C4-2B (cell line): ENCODE results near the gene LTBP1.

Experiments used
- H3K27ac ChIP-seq: fragments of 450-650 bp; 2 replicates; pipeline ENCODE4 v1.5.1; 2017
- ZFX ChIP-seq: fragments of 450-650 bp; IDR thresholded peaks from 2 replicates; pipeline ENCODE4 v1.6.1; 2017
- TF ChIP-seq, protein P1 (sequence below): fragments of 450-650 bp; conservative IDR thresholded peaks from 2 replicates; pipeline ENCODE4 v1.5.1; 2017; ENCODE audit warnings: mild to moderate bottlenecking

LTBP1 gene

DNA sequence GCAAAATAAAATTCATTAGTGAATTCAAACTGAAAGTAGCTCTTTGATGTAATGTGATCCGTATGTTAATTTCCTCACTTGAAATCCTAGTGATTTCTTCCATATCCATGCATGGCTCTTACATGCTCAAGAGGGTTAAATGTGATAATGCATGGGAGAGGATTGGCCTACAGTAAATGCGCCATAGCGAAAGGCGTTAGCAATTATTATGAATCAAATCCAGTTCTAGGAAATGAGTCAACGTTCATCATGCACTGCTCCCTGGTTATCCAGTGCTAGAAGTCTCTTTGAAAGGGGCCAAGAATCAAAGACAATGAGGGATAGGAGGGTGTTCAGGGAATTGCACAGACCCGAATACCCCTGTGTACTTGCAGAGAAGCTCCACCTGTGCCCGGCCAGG is 428.3 kb downstream of the LTBP1 start:
- TF ChIP-seq, protein P1, sequence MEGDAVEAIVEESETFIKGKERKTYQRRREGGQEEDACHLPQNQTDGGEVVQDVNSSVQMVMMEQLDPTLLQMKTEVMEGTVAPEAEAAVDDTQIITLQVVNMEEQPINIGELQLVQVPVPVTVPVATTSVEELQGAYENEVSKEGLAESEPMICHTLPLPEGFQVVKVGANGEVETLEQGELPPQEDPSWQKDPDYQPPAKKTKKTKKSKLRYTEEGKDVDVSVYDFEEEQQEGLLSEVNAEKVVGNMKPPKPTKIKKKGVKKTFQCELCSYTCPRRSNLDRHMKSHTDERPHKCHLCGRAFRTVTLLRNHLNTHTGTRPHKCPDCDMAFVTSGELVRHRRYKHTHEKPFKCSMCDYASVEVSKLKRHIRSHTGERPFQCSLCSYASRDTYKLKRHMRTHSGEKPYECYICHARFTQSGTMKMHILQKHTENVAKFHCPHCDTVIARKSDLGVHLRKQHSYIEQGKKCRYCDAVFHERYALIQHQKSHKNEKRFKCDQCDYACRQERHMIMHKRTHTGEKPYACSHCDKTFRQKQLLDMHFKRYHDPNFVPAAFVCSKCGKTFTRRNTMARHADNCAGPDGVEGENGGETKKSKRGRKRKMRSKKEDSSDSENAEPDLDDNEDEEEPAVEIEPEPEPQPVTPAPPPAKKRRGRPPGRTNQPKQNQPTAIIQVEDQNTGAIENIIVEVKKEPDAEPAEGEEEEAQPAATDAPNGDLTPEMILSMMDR: no peak
- no peak for TF ChIP-seq ZFX
- H3K27ac ChIP-seq: no peak overlapping the region

DNA sequence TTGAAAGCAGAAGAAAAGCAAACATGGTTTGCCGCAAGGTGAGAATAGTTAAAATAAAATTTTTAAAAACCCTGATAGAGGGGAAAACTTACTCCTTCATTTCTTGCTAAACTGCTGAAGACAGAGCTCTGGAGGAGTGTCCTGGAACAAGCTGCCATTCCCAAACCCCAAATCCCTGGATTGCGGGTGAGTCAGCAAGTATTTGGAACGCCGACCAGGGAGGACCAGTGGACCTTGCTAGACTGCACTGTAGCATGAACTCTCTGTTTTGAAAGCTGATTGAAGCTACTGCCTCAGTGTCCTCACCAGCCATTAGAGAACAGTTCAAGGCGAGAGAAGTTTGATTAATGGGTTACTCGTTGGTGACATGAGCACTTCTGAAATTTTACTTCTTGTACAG is 430.3 kb downstream of the LTBP1 start:
- no peak overlapping the region for H3K27ac ChIP-seq
- TF ChIP-seq, protein P1: no peak
- TF ChIP-seq ZFX: no peak

DNA sequence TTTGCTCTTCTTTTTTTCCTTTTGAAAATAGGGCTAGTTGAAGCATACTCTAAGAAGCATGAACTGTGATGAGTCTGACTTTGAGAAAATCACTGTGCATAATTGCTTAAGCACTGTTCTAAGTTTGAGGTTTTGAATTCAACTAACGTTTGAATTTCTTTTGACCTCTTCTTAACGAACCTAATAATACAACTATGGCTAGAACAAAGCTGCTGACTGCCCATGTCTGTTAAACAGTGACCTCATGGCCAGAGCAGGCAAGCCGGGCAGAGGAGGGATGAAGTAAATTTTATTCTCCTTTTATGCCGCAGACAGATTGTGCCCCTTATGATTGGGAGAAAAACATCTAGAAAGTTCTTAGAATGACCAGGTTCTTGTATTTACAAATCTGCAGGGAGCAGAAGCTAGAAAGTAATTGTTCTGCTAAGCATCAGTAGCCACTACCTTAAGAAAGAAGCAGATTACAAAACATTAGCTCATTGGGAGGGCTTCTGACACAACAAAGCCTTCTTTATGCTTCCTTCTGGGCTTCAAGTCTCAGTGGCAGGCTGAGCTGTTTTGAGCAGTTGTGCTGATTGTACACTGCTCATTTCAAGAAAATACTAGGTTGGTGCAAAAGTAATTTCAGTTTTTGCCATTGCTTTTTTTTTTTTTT is 431.9 kb downstream of the LTBP1 start:
- no peak overlapping the region for H3K27ac ChIP-seq
- TF ChIP-seq, protein P1: no peak
- no peak for TF ChIP-seq ZFX

DNA sequence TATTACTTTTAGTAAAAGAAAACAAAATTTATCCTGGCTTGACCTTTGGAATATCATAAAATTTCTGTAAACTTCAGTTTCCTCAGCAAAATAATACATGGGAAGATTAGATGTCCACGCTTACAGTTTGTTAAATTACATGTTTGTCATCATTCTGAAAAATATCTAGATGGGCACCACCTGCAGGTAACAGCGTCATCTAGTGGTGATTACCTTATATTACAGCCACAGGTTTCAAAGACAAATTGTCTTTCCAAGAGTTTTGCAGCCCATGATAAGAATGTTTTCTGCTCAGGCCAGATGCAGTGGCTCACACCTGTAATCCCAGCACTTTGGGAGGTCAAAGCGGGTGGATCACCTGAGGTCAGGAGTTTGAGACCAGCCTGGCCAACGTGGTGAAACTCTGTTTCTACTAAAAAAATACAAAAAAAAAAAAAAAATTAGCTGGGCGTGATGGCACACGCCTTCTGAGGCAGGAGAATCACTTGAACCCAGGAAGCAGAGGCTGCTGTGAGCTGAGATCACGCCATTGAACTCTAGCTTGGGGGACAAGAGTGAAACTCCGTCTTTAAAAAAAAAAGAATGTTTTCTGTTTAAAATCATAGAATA is 433.4 kb downstream of the LTBP1 start:
- TF ChIP-seq, protein P1: peak; percentile 83
- no peak for TF ChIP-seq ZFX
- H3K27ac ChIP-seq: no peak overlapping the region

DNA sequence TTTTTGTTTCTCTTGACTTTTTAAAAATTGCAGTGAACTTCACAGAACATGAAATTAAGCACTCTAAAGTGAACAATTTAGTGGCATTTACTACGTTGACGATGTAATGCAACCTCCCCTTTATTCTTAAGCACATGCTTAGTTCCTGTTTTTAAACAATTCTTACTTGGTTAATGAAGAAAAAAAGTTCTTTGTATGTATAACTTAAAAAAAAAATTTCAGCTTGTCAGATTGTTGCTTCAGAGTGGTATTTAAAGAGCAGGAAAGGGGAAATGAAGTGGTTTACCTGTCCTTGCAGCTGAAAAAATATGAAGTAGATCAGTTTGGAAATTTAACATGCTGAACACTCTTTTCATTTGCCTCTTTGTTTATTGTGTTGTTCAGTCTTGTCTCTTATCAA is 434.0 kb downstream of the LTBP1 start:
- H3K27ac ChIP-seq: no peak overlapping the region
- no peak for TF ChIP-seq ZFX
- TF ChIP-seq, protein P1: no peak

DNA sequence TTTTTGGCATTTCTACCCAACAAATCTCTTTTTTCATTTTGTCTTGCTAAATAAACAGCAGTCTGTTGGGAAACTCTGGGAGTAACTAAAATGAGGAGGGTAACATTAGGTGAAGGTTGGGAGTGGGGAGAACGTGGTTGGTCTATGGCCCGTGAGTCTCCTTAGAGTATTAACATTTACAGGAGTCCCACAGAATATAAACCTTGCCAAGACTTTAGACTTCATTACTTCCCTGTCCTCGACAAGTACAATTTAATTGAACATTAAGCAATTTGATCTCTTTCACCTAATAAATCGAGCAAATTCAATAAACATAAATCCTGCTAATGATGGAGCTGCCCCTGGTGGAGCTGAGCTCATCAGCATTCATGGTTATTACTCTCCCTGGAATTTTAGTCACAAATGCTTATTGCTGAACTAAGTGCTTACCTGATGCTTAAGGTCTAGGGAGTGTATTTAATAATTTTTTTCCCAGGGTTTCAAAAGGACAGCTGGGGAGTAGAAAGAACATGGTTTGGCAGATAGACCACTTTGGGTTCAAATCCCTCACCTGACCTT is 434.6 kb downstream of the LTBP1 start:
- TF ChIP-seq ZFX: no peak
- TF ChIP-seq, protein P1: no peak
- no peak overlapping the region for H3K27ac ChIP-seq

DNA sequence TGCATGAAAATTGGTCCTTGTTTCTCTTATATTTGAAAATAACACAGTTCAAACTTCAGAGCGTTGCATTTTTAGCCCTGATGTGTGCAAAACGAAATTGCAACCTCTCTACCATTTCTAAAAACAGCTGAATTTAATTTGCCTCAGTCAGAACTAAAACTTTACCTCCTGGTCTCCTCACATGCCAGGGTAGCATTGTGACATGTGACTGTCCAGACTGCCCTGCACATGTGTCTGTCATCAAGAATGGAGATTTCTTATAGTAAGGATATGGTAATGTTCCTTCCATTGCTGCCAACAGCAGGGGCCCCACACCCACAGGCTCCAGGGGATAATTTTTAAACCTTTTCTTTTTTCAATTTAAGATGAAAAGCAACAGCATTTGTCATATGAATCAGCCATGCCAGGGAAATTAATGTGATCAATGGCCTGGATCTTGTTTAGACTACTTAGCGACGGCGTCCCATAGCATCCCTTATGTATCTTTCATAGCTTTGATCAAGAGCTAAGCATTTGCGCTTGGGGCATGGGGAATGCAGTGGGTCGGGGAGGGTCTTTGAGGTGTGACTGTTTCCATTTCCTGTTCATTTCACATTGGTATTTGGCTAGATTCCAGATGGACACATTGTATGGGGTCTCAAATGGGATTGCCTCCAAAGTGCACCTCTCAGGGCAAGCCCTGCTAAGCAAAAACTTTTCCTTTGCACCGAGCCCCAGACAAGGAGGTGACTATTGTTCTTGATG is 437.3 kb downstream of the LTBP1 start:
- no peak for TF ChIP-seq ZFX
- TF ChIP-seq, protein P1: no peak
- no peak overlapping the region for H3K27ac ChIP-seq
